DMS153 treated with DMSO at 0.1 percent for 48 hours (cell line): Measurements from ENCODE around the gene GEN1.
A peak's percentile ranks its signal among the peaks of the same experiment; 100 is the strongest.
"Not testable (repeated sequence)": the region's sequence is repeated elsewhere in the genome, so short reads cannot be mapped to it uniquely, and the experiment has no call there.

ENCODE experiments used
- DNase-seq: peaks from one replicate; lab custom pipeline; 2025; ENCODE audit not compliant: unreplicated experiment; lab: John Stamatoyannopoulos, UW

The GEN1 gene

GRCh38 chr2:17821535-17822444 lies 67.9 kb downstream of the GEN1 start:
- DNase-seq = no peak

GRCh38 chr2:17822445-17823117 lies 68.6 kb downstream of the GEN1 start:
- DNase-seq = no peak

- not testable (repeated sequence) for DNase-seq
Measured at GRCh38 chr2:17823646-17824045, 69.7 kb downstream of the GEN1 start.

- peak; percentile 21 for DNase-seq
Measured at GRCh38 chr2:17827316-17827715, 73.4 kb downstream of the GEN1 start.

- DNase-seq = no peak
Measured at GRCh38 chr2:17827785-17828184, 73.8 kb downstream of the GEN1 start.

- DNase-seq = peak; percentile 50
Measured at GRCh38 chr2:17830053-17831034, 76.4 kb downstream of the GEN1 start.

GRCh38 chr2:17835516-17835915 lies 81.6 kb downstream of the GEN1 start:
- no peak for DNase-seq
